Gastroesophageal sphincter (tissue), 3 donors: ENCODE measurements around the gene BLOC1S4.

Source experiments
- EP300 ChIP-seq: sonication (generic); formaldehyde crosslinking; IDR thresholded peaks from one replicate; pipeline ENCODE4 v1.6.1; 2017; ENCODE audit warnings: antibody characterized with exemption, mild to moderate bottlenecking
- TF ChIP-seq, protein P1 (sequence below), 4 experiments: fragments of 200-600 bp in 2 of 4; fragments of 450-650 bp in 2 of 4; sonication (generic) in 1 of 4; IDR thresholded peaks; one replicate each; pipeline ENCODE4 v1.5.1; 2017 to 2019; ENCODE audit warnings: antibody characterized with exemption in 4 of 4, mild to moderate bottlenecking in 2 of 4, moderate library complexity in 2 of 4

DNA sequence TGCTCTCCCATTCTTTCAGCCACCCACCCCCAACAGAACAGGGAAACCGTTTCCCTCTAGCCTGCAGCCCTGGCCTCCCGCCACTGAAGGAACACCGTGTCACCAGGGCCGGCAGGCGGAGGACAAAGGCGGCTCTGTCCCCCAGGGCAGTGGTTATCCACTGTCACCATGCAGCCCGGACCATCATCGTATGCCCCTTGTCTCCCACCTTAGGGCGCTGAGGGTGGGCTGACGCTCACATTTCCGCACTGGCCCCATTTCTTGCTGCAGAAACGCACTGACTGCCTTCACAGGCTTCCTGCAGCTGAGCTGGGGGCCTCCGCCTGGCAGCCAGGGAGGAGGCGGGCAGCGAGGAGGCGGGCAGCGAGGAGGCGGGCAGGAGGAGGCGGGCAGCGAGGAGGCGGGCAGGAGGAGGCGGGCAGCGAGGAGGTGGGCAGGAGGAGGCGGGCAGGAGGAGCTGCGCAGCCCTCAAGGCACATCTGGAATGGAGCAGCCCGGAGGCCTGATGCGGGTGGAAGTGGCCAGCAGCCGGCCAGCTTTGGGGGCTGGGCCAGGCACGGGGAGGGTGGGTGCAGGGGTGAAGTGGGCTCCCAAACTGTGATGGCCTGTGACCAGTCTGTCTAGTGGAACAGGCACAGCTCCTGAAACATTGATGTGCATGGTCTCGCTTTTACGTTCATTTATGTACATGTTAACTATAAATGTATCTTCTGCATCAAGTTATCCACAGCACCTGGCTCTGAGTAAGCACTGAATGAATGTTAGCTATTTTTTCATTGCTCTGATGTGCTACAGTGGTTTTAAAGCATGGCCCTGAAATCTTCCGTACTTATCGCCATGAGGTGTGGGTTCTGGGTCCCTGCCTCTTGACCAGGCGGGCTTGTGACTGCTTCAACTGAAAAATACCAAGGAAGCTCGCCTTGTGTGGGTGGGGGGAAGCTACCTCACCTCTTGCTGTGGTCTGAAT lies 46.0 kb downstream of the BLOC1S4 start:
- TF ChIP-seq, protein P1, sequence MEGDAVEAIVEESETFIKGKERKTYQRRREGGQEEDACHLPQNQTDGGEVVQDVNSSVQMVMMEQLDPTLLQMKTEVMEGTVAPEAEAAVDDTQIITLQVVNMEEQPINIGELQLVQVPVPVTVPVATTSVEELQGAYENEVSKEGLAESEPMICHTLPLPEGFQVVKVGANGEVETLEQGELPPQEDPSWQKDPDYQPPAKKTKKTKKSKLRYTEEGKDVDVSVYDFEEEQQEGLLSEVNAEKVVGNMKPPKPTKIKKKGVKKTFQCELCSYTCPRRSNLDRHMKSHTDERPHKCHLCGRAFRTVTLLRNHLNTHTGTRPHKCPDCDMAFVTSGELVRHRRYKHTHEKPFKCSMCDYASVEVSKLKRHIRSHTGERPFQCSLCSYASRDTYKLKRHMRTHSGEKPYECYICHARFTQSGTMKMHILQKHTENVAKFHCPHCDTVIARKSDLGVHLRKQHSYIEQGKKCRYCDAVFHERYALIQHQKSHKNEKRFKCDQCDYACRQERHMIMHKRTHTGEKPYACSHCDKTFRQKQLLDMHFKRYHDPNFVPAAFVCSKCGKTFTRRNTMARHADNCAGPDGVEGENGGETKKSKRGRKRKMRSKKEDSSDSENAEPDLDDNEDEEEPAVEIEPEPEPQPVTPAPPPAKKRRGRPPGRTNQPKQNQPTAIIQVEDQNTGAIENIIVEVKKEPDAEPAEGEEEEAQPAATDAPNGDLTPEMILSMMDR (IDR thresholded peaks at IDR 0.05): no peak
- no peak for TF ChIP-seq EP300
